ENCODE measurements around the gene CASP2. TPM values are rescaled to one million over a fixed set of nuclear protein-coding genes. Genes with fewer than 3 reads are reported as not detected.

Gene CASP2
- total RNA-seq, 1 donor = 7.6 TPM

DNA sequence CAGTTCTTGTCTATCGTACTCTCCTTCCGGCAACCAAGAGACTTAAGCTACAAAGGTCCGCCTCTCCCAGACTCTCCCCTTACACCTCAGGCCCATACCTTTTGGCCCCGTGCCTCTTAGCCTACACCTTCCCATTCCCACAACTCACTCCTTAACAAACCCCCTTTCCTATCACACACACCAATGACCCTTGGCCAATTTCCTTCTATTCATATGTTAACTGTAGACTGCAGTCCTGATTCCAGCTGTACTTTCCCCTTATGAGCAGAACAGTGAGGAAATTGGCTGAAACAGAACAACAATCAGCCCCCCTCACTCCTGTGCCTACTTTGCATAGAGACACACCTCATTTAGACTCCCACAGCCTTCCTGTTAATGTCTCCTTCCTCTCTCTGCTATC, 4.8 kb upstream of the CASP2 start:
- Histone ChIP-seq H3K79me2 (ENCODE audit: insufficient read depth, low read length) (peaks cover 1% of the 10 kb centered on the region), H3K27ac (ENCODE audit: low read depth, low read length) (no peak overlapping the region), H3K4me1 (ENCODE audit: insufficient read depth, low read length) (peaks cover 4% of the 10 kb centered on the region), H4K20me1 (ENCODE audit: insufficient read depth, low read length) (no peaks in the 10 kb centered on the region), H3K36me3 (ENCODE audit: insufficient read depth, low read length) (no peaks in the 10 kb centered on the region), H3K27me3 (ENCODE audit: insufficient read depth, low read length) (no peaks in the 10 kb centered on the region), H3K9me3 (ENCODE audit: low read depth, low read length) (no peaks in the 10 kb centered on the region), H2AFZ (ENCODE audit: low read length) (no peak overlapping the region), H3K4me3 (ENCODE audit: insufficient read depth, low read length) (no peak overlapping the region), H3K4me2 (ENCODE audit: insufficient read depth, low read length) (no peak overlapping the region)
- TF ChIP-seq, protein P1, sequence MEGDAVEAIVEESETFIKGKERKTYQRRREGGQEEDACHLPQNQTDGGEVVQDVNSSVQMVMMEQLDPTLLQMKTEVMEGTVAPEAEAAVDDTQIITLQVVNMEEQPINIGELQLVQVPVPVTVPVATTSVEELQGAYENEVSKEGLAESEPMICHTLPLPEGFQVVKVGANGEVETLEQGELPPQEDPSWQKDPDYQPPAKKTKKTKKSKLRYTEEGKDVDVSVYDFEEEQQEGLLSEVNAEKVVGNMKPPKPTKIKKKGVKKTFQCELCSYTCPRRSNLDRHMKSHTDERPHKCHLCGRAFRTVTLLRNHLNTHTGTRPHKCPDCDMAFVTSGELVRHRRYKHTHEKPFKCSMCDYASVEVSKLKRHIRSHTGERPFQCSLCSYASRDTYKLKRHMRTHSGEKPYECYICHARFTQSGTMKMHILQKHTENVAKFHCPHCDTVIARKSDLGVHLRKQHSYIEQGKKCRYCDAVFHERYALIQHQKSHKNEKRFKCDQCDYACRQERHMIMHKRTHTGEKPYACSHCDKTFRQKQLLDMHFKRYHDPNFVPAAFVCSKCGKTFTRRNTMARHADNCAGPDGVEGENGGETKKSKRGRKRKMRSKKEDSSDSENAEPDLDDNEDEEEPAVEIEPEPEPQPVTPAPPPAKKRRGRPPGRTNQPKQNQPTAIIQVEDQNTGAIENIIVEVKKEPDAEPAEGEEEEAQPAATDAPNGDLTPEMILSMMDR (IDR thresholded peaks at IDR 0.05; ENCODE audit: extremely low read depth, low read depth, low read length) = no peak
- DNase-seq (ENCODE audit: insufficient read length, low spot score, missing footprints) = no peak

DNA sequence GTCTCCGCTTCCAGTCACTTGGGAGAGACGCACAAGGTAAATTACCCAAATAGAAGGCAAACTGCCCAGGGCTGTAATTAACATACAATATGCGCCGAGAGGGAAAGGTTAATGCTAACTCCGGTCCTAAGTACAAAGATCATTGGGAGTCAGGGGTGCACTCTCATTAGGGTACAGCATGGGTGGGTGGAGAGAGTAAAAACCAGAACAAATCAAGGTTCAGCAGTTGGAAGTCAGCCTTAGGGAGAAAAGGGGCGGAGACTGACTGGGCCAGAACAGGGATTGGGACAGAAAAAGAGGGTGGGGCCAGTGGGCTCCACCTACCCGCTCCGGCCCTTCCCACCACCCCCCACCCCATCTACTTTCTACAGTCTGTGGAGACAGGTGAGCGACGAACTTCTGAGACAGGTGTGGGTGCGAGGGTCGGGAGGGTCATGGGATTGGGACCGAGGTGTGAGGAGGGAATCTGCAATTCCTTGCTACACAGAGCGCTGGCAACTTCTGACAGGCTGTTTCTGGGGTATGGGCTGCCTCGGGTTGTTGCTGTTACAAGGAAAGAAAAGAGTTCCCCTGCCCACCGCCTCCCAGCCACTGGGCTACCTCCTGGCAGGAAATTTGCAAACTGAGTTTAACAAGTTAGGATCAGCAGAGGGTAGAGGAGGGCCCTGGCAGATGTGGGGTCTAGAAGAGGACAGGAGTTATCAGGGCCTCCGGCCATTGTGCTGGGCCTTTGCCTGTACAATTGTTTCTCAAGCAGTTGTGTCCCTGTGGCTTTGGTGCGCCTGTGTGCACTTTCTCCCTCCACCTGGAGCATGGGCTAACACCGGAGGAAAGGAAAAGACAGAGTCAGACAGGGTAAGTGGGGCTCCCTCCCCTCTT, 3.3 kb upstream of the CASP2 start, which contains the start of gene TMEM139:
Gene TMEM139 (plus strand): TSS at position 368 of the 879 bp plus-strand sequence. CDS start 1,000 bp downstream, outside the sequence.
- Histone ChIP-seq H3K27me3 (ENCODE audit: insufficient read depth, low read length) (no peaks in the 10 kb centered on the region), H3K27ac (ENCODE audit: low read depth, low read length) (no peak within 1 kb of the TSS), H3K4me2 (ENCODE audit: insufficient read depth, low read length) (no peak within 1 kb of the TSS), H3K36me3 (ENCODE audit: insufficient read depth, low read length) (no peaks in the 10 kb centered on the region), H4K20me1 (ENCODE audit: insufficient read depth, low read length) (peaks cover 3% of the 10 kb centered on the region), H3K4me1 (ENCODE audit: insufficient read depth, low read length) (peaks cover 9% of the 10 kb centered on the region), H3K9me3 (ENCODE audit: low read depth, low read length) (no peaks in the 10 kb centered on the region), H2AFZ (ENCODE audit: low read length) (peak within 1 kb of the TSS; percentile 5), H3K4me3 (ENCODE audit: insufficient read depth, low read length) (no peak within 1 kb of the TSS), H3K79me2 (ENCODE audit: insufficient read depth, low read length) (peaks cover 16% of the 10 kb centered on the region)
- no peak for DNase-seq (ENCODE audit: insufficient read length, low spot score, missing footprints)
- TF ChIP-seq, protein P1 (IDR thresholded peaks at IDR 0.05; ENCODE audit: extremely low read depth, low read depth, low read length) = no peak

DNA sequence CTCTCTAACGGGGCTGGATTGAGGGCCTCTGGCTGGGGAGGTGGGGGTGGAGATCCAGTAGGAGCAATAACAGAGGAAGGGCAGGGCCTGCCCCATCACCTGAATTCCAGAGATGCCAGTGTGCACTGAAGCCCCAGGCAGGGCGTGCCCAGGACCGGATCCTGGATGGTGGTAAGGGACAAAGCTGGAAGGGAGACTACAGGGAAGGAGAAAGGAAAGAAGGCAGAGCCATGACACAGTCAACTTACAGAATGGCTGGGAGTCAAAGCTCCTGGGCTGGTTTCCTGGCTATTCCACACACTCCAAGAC, 2.7 kb upstream of the CASP2 start:
- DNase-seq (ENCODE audit: insufficient read length, low spot score, missing footprints) = no peak
- Histone ChIP-seq H4K20me1 (ENCODE audit: insufficient read depth, low read length) (peaks cover 4% of the 10 kb centered on the region), H3K9me3 (ENCODE audit: low read depth, low read length) (no peaks in the 10 kb centered on the region), H3K4me2 (ENCODE audit: insufficient read depth, low read length) (no peak overlapping the region), H3K4me1 (ENCODE audit: insufficient read depth, low read length) (peaks cover 13% of the 10 kb centered on the region), H3K79me2 (ENCODE audit: insufficient read depth, low read length) (peaks cover 22% of the 10 kb centered on the region), H3K36me3 (ENCODE audit: insufficient read depth, low read length) (no peaks in the 10 kb centered on the region), H3K27me3 (ENCODE audit: insufficient read depth, low read length) (no peaks in the 10 kb centered on the region), H2AFZ (ENCODE audit: low read length) (no peak overlapping the region), H3K27ac (ENCODE audit: low read depth, low read length) (no peak overlapping the region), H3K4me3 (ENCODE audit: insufficient read depth, low read length) (no peak overlapping the region)
- TF ChIP-seq, protein P1 (IDR thresholded peaks at IDR 0.05; ENCODE audit: extremely low read depth, low read depth, low read length) = no peak

DNA sequence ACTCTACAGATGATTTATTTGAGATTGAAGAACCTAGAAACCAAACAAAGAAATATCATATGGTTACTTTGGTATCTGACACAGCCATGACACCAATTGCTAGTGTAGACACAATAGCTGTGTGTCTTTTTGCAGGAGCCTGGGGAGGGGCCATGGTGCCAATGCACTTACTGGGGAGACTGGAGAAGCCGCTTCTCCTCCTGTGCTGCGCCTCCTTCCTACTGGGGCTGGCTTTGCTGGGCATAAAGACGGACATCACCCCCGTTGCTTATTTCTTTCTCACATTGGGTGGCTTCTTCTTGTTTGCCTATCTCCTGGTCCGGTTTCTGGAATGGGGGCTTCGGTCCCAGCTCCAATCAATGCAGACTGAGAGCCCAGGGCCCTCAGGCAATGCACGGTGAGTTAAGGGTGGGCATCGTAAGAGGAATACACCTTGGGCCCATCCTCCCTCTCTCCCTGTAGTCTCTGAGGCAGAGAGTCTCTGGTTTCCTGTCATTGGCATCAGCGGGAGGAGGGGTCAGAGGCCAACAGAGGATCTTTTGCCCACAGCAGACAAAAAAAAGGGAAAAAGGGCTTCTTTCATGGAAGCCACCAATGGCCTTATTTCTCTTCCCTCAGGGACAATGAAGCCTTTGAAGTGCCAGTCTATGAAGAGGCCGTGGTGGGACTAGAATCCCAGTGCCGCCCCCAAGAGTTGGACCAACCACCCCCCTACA, 2.2 kb upstream of the CASP2 start:
- peaks cover 27% of the 10 kb centered on the region for H3K79me2 ChIP-seq (ENCODE audit: insufficient read depth, low read length)
- H3K4me1 ChIP-seq (ENCODE audit: insufficient read depth, low read length) = peaks cover 14% of the 10 kb centered on the region
- no peaks in the 10 kb centered on the region for H3K27me3 ChIP-seq (ENCODE audit: insufficient read depth, low read length)
- no peaks in the 10 kb centered on the region for H3K9me3 ChIP-seq (ENCODE audit: low read depth, low read length)
- H3K36me3 ChIP-seq (ENCODE audit: insufficient read depth, low read length) = no peaks in the 10 kb centered on the region
- no peak overlapping the region for H3K4me3 ChIP-seq (ENCODE audit: insufficient read depth, low read length)
- peaks cover 6% of the 10 kb centered on the region for H4K20me1 ChIP-seq (ENCODE audit: insufficient read depth, low read length)
- H3K4me2 ChIP-seq (ENCODE audit: insufficient read depth, low read length) = no peak overlapping the region
- DNase-seq (ENCODE audit: insufficient read length, low spot score, missing footprints) = no peak
- H3K27ac ChIP-seq (ENCODE audit: low read depth, low read length) = no peak overlapping the region
- no peak overlapping the region for H2AFZ ChIP-seq (ENCODE audit: low read length)
- TF ChIP-seq, protein P1 (IDR thresholded peaks at IDR 0.05; ENCODE audit: extremely low read depth, low read depth, low read length) = no peak
